Activated CD8-positive, alpha-beta memory T cell treated with anti-CD3 and anti-CD28 coated beads for 24 hours (primary cell): ENCODE data around the gene GPR137.

ENCODE experiments used
- DNase-seq: peaks from one replicate; pipeline ENCODE4 v3.0.0-alpha.2; 2020

Gene GPR137

GRCh38 chr11:64264371-64264852 is 21.2 kb upstream of the GPR137 start:
- no peak for DNase-seq

GRCh38 chr11:64265176-64266160 is 20.2 kb upstream of the GPR137 start:
- DNase-seq, result no peak

GRCh38 chr11:64266339-64266738 is 19.3 kb upstream of the GPR137 start:
- DNase-seq, result no peak

- DNase-seq, result no peak
These were observed 18.3 kb upstream of the GPR137 start for GRCh38 chr11:64267207-64267945.

GRCh38 chr11:64268025-64268892 is 17.4 kb upstream of the GPR137 start:
- no peak for DNase-seq

- no peak for DNase-seq
These were observed 16.6 kb upstream of the GPR137 start for GRCh38 chr11:64268893-64269539.

- peak; percentile 99 for DNase-seq
These were observed 16.0 kb upstream of the GPR137 start for GRCh38 chr11:64269540-64270220.

GRCh38 chr11:64275031-64275800 is 10.4 kb upstream of the GPR137 start:
- DNase-seq, result no peak

GRCh38 chr11:64275841-64276240 is 9.8 kb upstream of the GPR137 start:
- DNase-seq, result no peak

- no peak for DNase-seq
These were observed 8.8 kb upstream of the GPR137 start for GRCh38 chr11:64276653-64277431.

GRCh38 chr11:64278576-64279190 is 7.0 kb upstream of the GPR137 start:
- no peak for DNase-seq

GRCh38 chr11:64281957-64282770 is 3.5 kb upstream of the GPR137 start:
- DNase-seq, result no peak

- DNase-seq, result no peak
These were observed 2.6 kb upstream of the GPR137 start for GRCh38 chr11:64283092-64283491.

- peak; percentile 96 for DNase-seq
These were observed 1.3 kb upstream of the GPR137 start, which contains the start of gene BAD for GRCh38 chr11:64284048-64284961. BAD (minus strand) TSS chr11:64284665; CDS start chr11:64284368, 297 bp downstream.

GRCh38 chr11:64285885-64286800 is 495 bp downstream of the GPR137 start:
- peak; percentile 65 for DNase-seq

GRCh38 chr11:64286801-64287159 is 1.1 kb downstream of the GPR137 start:
- no peak for DNase-seq
